Measurements from ENCODE around the gene MFSD2A. TPM values are rescaled to one million over a fixed set of nuclear protein-coding genes. Genes with fewer than 3 reads are reported as not detected.

Gene MFSD2A
- total and polyA plus RNA-seq, 9 donors = 0.62 to 6.8 (median 1.8) TPM

Other genes with a start within 250 kb of the MFSD2A start
- 35.3 TPM for gene PPIE, start 216.3 kb upstream of the MFSD2A start, total RNA-seq
- 10 to 100 TPM; 38.6 to 48.6 (median 43.7) TPM for gene PPIE, start 216.3 kb upstream of the MFSD2A start, polyA plus RNA-seq (ENCODE audit: insufficient read depth in 1 of 8, insufficient read length in 8 of 8, low replicate concordance in 1 of 8)
- gene OXCT2, start 183.8 kb upstream of the MFSD2A start, total RNA-seq = 0.44 TPM
- under 1 TPM in 6 of 8 donors, not detected in 2; 0.09 to 0.47 (median 0.30) TPM for gene OXCT2, start 183.8 kb upstream of the MFSD2A start, polyA plus RNA-seq (ENCODE audit: insufficient read depth in 1 of 8, insufficient read length in 8 of 8, low replicate concordance in 1 of 8)
- gene BMP8B, start 166.3 kb upstream of the MFSD2A start, total RNA-seq = 0.71 TPM
- gene BMP8B, start 166.3 kb upstream of the MFSD2A start, polyA plus RNA-seq (ENCODE audit: insufficient read depth in 1 of 8, insufficient read length in 8 of 8, low replicate concordance in 1 of 8) = 1 to 10 TPM in 7 of 8 donors, under 1 TPM in 1; 0.99 to 3.4 (median 1.6) TPM
- gene TRIT1, start 71.6 kb upstream of the MFSD2A start, total RNA-seq = 19.1 TPM
- 10 to 100 TPM in 7 of 8 donors, 1 to 10 TPM in 1; 9.9 to 20.0 (median 13.9) TPM for gene TRIT1, start 71.6 kb upstream of the MFSD2A start, polyA plus RNA-seq (ENCODE audit: insufficient read depth in 1 of 8, insufficient read length in 8 of 8, low replicate concordance in 1 of 8)
- gene MYCL, start 53.2 kb upstream of the MFSD2A start, total RNA-seq = 2.4 TPM
- gene MYCL, start 53.2 kb upstream of the MFSD2A start, polyA plus RNA-seq (ENCODE audit: insufficient read depth in 1 of 8, insufficient read length in 8 of 8, low replicate concordance in 1 of 8) = 1 to 10 TPM; 1.7 to 8.4 (median 3.6) TPM
- 77.0 TPM for gene CAP1, start 85.6 kb downstream of the MFSD2A start, total RNA-seq
- gene CAP1, start 85.6 kb downstream of the MFSD2A start, polyA plus RNA-seq (ENCODE audit: insufficient read depth in 1 of 8, insufficient read length in 8 of 8, low replicate concordance in 1 of 8) = 100 to 1,000 TPM in 2 of 8 donors, 10 to 100 TPM in 6; 75.3 to 110 (median 82.0) TPM
- gene PPT1, start 142.1 kb downstream of the MFSD2A start, total RNA-seq = 38.9 TPM
- 10 to 100 TPM; 43.1 to 68.4 (median 47.1) TPM for gene PPT1, start 142.1 kb downstream of the MFSD2A start, polyA plus RNA-seq (ENCODE audit: insufficient read depth in 1 of 8, insufficient read length in 8 of 8, low replicate concordance in 1 of 8)
- gene RLF, start 206.2 kb downstream of the MFSD2A start, total RNA-seq = 21.6 TPM
- gene RLF, start 206.2 kb downstream of the MFSD2A start, polyA plus RNA-seq (ENCODE audit: insufficient read depth in 1 of 8, insufficient read length in 8 of 8, low replicate concordance in 1 of 8) = 10 to 100 TPM; 11.4 to 17.6 (median 14.0) TPM

Measured in muscle of leg (tissue), 9 donors.